ENCODE measurements around the gene COL5A3.

DNA sequence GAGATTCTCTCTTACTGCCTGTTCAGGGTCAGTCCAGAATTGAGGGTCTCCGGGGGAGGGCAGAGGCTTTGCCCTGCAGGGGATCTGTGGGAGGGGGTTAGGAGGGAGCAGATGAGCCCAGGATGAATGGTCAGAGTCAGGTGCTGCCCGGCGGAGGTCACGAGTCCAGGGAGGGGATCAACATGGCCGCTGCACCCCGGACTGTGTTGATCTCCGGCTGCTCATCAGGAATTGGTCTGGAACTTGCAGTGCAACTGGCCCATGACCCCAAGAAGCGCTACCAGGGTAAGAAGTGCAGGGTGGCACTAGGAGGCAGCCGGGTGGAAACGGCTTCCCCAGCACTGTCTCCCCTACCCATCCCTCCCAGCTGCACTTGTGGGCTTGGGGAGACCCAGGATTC, 3.0 kb upstream of the COL5A3 start, which contains the start of gene RDH8:
- TF ChIP-seq, protein P1, sequence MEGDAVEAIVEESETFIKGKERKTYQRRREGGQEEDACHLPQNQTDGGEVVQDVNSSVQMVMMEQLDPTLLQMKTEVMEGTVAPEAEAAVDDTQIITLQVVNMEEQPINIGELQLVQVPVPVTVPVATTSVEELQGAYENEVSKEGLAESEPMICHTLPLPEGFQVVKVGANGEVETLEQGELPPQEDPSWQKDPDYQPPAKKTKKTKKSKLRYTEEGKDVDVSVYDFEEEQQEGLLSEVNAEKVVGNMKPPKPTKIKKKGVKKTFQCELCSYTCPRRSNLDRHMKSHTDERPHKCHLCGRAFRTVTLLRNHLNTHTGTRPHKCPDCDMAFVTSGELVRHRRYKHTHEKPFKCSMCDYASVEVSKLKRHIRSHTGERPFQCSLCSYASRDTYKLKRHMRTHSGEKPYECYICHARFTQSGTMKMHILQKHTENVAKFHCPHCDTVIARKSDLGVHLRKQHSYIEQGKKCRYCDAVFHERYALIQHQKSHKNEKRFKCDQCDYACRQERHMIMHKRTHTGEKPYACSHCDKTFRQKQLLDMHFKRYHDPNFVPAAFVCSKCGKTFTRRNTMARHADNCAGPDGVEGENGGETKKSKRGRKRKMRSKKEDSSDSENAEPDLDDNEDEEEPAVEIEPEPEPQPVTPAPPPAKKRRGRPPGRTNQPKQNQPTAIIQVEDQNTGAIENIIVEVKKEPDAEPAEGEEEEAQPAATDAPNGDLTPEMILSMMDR (IDR thresholded peaks at IDR 0.05), result no peak
- TF ChIP-seq TCF7L2 (IDR thresholded peaks at IDR 0.05; ENCODE audit: low read depth, low read length), result no peak
- no peak for TF ChIP-seq POLR2AphosphoS5 (IDR thresholded peaks at IDR 0.05; ENCODE audit: low read depth, low read length)

All from Panc1 (cell line).